Measurements from ENCODE around the gene SLC35A3. TPM values are rescaled to one million over a fixed set of nuclear protein-coding genes. Genes with fewer than 3 reads are reported as not detected.

The SLC35A3 gene
- total and polyA plus RNA-seq, 9 of the 15 experiments (the other 6 are each of a cell fraction or from before 2014, with no cell fraction given) = 3.5 to 21.7 (median 13.2) TPM

- peak; percentile 16; the same call in 1 of the 2 replicates for TF ChIP-seq JUN (IDR thresholded peaks at IDR 0.05; ENCODE audit: borderline replicate concordance, low read depth, low read length)
- no peak for TF ChIP-seq JUN (CRISPR knock-in tag; IDR thresholded peaks at IDR 0.05; ENCODE audit: borderline replicate concordance)
- no peak for TF ChIP-seq ZBTB7A (IDR thresholded peaks at IDR 0.05; ENCODE audit: borderline replicate concordance, control insufficient read depth, low read depth, low read length)
- 0 out of 2 replicates have a peak, but pooled peaks have one; percentile 6 for TF ChIP-seq SMC3 (conservative IDR thresholded peaks at IDR 0.05; ENCODE audit: insufficient read depth, low read depth, low read length)
- no peak for TF ChIP-seq ZNF239 (CRISPR knock-in tag; IDR thresholded peaks at IDR 0.05)
- TF ChIP-seq BACH1 (tag; IDR thresholded peaks at IDR 0.05) = no peak
- TF ChIP-seq NONO (IDR thresholded peaks at IDR 0.05; ENCODE audit: low read depth in 2 of 2, low read length in 1 of 2) = no peak
- TF ChIP-seq SAP30 (IDR thresholded peaks at IDR 0.05; ENCODE audit: borderline replicate concordance, insufficient read depth, low read depth, low read length, poor library complexity, severe bottlenecking) = peak; percentile 7
- TF ChIP-seq CBX5 (IDR thresholded peaks at IDR 0.05; ENCODE audit: borderline replicate concordance, low read depth) = 0 out of 2 replicates have a peak, but pooled peaks have one; percentile 14
- TF ChIP-seq CHD7 (IDR thresholded peaks at IDR 0.05; ENCODE audit: low read depth, low read length) = no peak
- no peak for TF ChIP-seq NCOA2 (IDR thresholded peaks at IDR 0.05; ENCODE audit: partially characterized antibody in 2 of 2)
- TF ChIP-seq HDAC1 (IDR thresholded peaks at IDR 0.05) = peak in 1 of 2 experiments; percentile 50; a peak in 1 of 4 replicates
- no peak for TF ChIP-seq NR3C1 (CRISPR knock-in tag; IDR thresholded peaks at IDR 0.05)
- 0 out of 2 replicates have a peak, but pooled peaks have one; percentile 46 for TF ChIP-seq TGIF2 (CRISPR knock-in tag; IDR thresholded peaks at IDR 0.05)
- no peak for TF ChIP-seq HDAC2 (IDR thresholded peaks at IDR 0.05)
- no peak for TF ChIP-seq RFX5 (IDR thresholded peaks at IDR 0.05; ENCODE audit: low read depth, low read length)
These were observed 67.2 kb downstream of the SLC35A3 start (continued) for GRCh38 chr1:100036718-100037655.
